Keratinocyte (primary cell): ENCODE data around the gene NME7. TPM values are rescaled to one million over a fixed set of nuclear protein-coding genes. Genes with fewer than 3 reads are reported as not detected.

Source experiments
- DNase-seq: peaks from one replicate; pipeline ENCODE4 v3.0.0-alpha.2; 2011; ENCODE audit warnings: low read depth, missing footprints, low spot score
- FAIRE-seq: peaks from 2 replicates; lab custom pipeline; 2011; peaks lifted over from hg19 to GRCh38; lab: Jason Lieb, UNC
- H2AFZ ChIP-seq: 2 replicates; pipeline ENCODE4 v1.6.0; 2012; ENCODE audit warnings: low read length, control low read depth, inconsistent platforms; ENCODE audit not compliant: control insufficient read depth
- H3K27ac ChIP-seq: 2 replicates; pipeline ENCODE4 v1.5.1; 2011; ENCODE audit warnings: low read length; ENCODE audit not compliant: control insufficient read depth, insufficient read depth
- H3K27me3 ChIP-seq: 3 replicates; pipeline ENCODE4 v1.6.0; 2011; ENCODE audit warnings: low read length; ENCODE audit not compliant: control insufficient read depth, insufficient read depth; ENCODE audit errors: extremely low read depth
- H3K36me3 ChIP-seq, 2 experiments: 2 replicates in 1 of 2; 3 replicates in 1 of 2; pipeline ENCODE4 v1.5.1; 2011; ENCODE audit warnings: low read length in 2 of 2, mild to moderate bottlenecking in 1 of 2; ENCODE audit not compliant: control insufficient read depth in 2 of 2, insufficient read depth in 2 of 2; ENCODE audit errors: extremely low read depth in 1 of 2
- H3K4me1 ChIP-seq: 3 replicates; pipeline ENCODE4 v1.5.1; 2011; ENCODE audit warnings: low read length; ENCODE audit not compliant: control insufficient read depth, insufficient read depth; ENCODE audit errors: extremely low read depth
- H3K4me2 ChIP-seq: 3 replicates; pipeline ENCODE4 v1.6.0; 2011; ENCODE audit warnings: low read depth, low read length; ENCODE audit not compliant: control insufficient read depth, insufficient read depth; ENCODE audit errors: extremely low read depth
- H3K4me3 ChIP-seq, 3 experiments: fragments of 200-600 bp in 1 of 3; sonication (generic) in 1 of 3; 2 replicates in 2 of 3; 3 replicates in 1 of 3; pipeline ENCODE4 v1.5.1; 2011 to 2016; ENCODE audit warnings: low read length in 3 of 3, mild to moderate bottlenecking in 3 of 3, control low read depth in 2 of 3, inconsistent platforms in 1 of 3, low read depth in 1 of 3, mixed read lengths in 1 of 3, mixed run types in 1 of 3, moderate library complexity in 1 of 3; ENCODE audit not compliant: control insufficient read depth in 2 of 3, insufficient read depth in 2 of 3; ENCODE audit errors: extremely low read depth in 1 of 3
- H3K79me2 ChIP-seq: 2 replicates; pipeline ENCODE4 v1.6.0; 2012; ENCODE audit warnings: low read length; ENCODE audit not compliant: control insufficient read depth, insufficient read depth
- H3K9ac ChIP-seq: 3 replicates; pipeline ENCODE4 v1.6.0; 2011; ENCODE audit warnings: low read length; ENCODE audit not compliant: control insufficient read depth, insufficient read depth; ENCODE audit errors: extremely low read depth
- H3K9me1 ChIP-seq: 3 replicates; pipeline ENCODE4 v1.6.0; 2011; ENCODE audit warnings: low read length; ENCODE audit not compliant: control insufficient read depth, insufficient read depth; ENCODE audit errors: extremely low read depth
- H3K9me3 ChIP-seq: 2 replicates; pipeline ENCODE4 v1.5.1; 2012; ENCODE audit warnings: low read depth, low read length; ENCODE audit not compliant: control insufficient read depth
- H4K20me1 ChIP-seq: 3 replicates; pipeline ENCODE4 v1.6.0; 2011; ENCODE audit warnings: low read length; ENCODE audit not compliant: control insufficient read depth, insufficient read depth; ENCODE audit errors: extremely low read depth
- CTCF ChIP-seq, 3 experiments: IDR thresholded peaks in 1 of 3; conservative IDR thresholded peaks in 1 of 3; optimal IDR thresholded peaks in 1 of 3; 2 replicates in 2 of 3; 3 replicates in 1 of 3; pipeline versions ENCODE3 to v1.5.1; 2011; ENCODE audit warnings: low read length in 3 of 3, mild to moderate bottlenecking in 3 of 3, moderate library complexity in 2 of 3, control low read depth in 1 of 3, inconsistent platforms in 1 of 3; ENCODE audit not compliant: insufficient read depth in 2 of 3; ENCODE audit errors: extremely low read depth in 1 of 3
- EZH2 ChIP-seq: IDR thresholded peaks from one replicate; pipeline ENCODE4 v1.6.1; 2012; ENCODE audit warnings: inconsistent platforms, mild to moderate bottlenecking, low read length, moderate library complexity
- dilution Hi-C: fragments of 300-500 bp; cut with MboI; formaldehyde crosslinking; loops from one replicate; pipeline ENCODE4 v1.7.0; 2020; ENCODE audit warnings: low sequenced_read_pairs; ENCODE audit not compliant: extremely low pct_ligation_motif_present
- polyA plus RNA-seq, 5 experiments: library from polyadenylated mRNA; depleted of rRNA in 3 of 5; stranded (reverse) in 3 of 5; stranded (forward) in 1 of 5; unstranded in 1 of 5; fragments of >200 nt; gene quantifications; 1 replicate in 1 of 5; 2 replicates in 3 of 5; 3 replicates in 1 of 5; pipeline versions ENCODE4 v1.2.1 to v1.2.3, GENCODE V29; 2011 to 2012; ENCODE audit warnings: missing spikeins in 2 of 5, low read depth in 1 of 5, low replicate concordance in 1 of 5

Gene NME7
- polyA plus RNA-seq, 1 donor (not counting 4 experiments of a cell fraction or from before 2014, with no cell fraction given): 52.9 TPM

- no peak for FAIRE-seq
Measured at GRCh38 chr1:169236143-169236542, 131.5 kb downstream of the NME7 start.

GRCh38 chr1:169235568-169235967, 132.0 kb downstream of the NME7 start:
- DNase-seq: no peak
- Histone ChIP-seq H3K4me3 (no peak overlapping the region), H4K20me1 (no peaks in the 10 kb centered on the region), H3K27me3 (no peaks in the 10 kb centered on the region), H3K4me1 (peaks cover 5% of the 10 kb centered on the region), H3K27ac (no peak overlapping the region), H3K79me2 (no peaks in the 10 kb centered on the region), H3K4me2 (no peak overlapping the region), H3K9ac (no peak overlapping the region), H2AFZ (no peak overlapping the region), H3K36me3 (no peaks in the 10 kb centered on the region), H3K9me1 (no peaks in the 10 kb centered on the region), H3K9me3 (no peaks in the 10 kb centered on the region)
- no peak for FAIRE-seq
- TF ChIP-seq CTCF (optimal IDR thresholded peaks at IDR 0.05 in 1 of 3, IDR thresholded peaks at IDR 0.05 in 1 of 3, conservative IDR thresholded peaks at IDR 0.05 in 1 of 3; ENCODE audit: extremely low read depth in 1 of 3, insufficient read depth in 2 of 3, low read length in 3 of 3): no peak
- TF ChIP-seq EZH2: no peak
- dilution Hi-C loops: no loop called here

More at GRCh38 chr1:169236143-169236542, 131.5 kb downstream of the NME7 start:
- no peaks in the 10 kb centered on the region for H3K9me1 ChIP-seq
- no peaks in the 10 kb centered on the region for H3K27me3 ChIP-seq
- no peak overlapping the region for H3K27ac ChIP-seq
- H3K79me2 ChIP-seq: no peaks in the 10 kb centered on the region
- TF ChIP-seq CTCF (optimal IDR thresholded peaks at IDR 0.05 in 1 of 3, IDR thresholded peaks at IDR 0.05 in 1 of 3, conservative IDR thresholded peaks at IDR 0.05 in 1 of 3; ENCODE audit: extremely low read depth in 1 of 3, insufficient read depth in 2 of 3, low read length in 3 of 3): no peak
- no peak for TF ChIP-seq EZH2
- dilution Hi-C loops: no loop called here
- no peaks in the 10 kb centered on the region for H3K9me3 ChIP-seq
- H3K4me1 ChIP-seq: peaks cover 10% of the 10 kb centered on the region
- DNase-seq: no peak
- H3K9ac ChIP-seq: no peak overlapping the region
- H4K20me1 ChIP-seq: no peaks in the 10 kb centered on the region
- no peaks in the 10 kb centered on the region for H3K36me3 ChIP-seq
- no peak overlapping the region for H2AFZ ChIP-seq
- H3K4me3 ChIP-seq: no peak overlapping the region
- H3K4me2 ChIP-seq: no peak overlapping the region
